HL-60 (cell line): Measurements from ENCODE around the gene COX7A2.

Experiments
- POLR2AphosphoS5 ChIP-seq: IDR thresholded peaks from 2 replicates; pipeline ENCODE4 v1.6.1; 2012; ENCODE audit warnings: low read depth
- TF ChIP-seq, protein P1 (sequence below): IDR thresholded peaks from one replicate; pipeline ENCODE4 v1.5.1; 2011; ENCODE audit warnings: low read length, control low read depth, inconsistent platforms; ENCODE audit not compliant: insufficient read depth
- TF ChIP-seq, protein P2 (sequence below): IDR thresholded peaks from 2 replicates; pipeline ENCODE4 v1.6.1; 2012; ENCODE audit warnings: low read depth; ENCODE audit not compliant: insufficient replicate concordance

DNA sequence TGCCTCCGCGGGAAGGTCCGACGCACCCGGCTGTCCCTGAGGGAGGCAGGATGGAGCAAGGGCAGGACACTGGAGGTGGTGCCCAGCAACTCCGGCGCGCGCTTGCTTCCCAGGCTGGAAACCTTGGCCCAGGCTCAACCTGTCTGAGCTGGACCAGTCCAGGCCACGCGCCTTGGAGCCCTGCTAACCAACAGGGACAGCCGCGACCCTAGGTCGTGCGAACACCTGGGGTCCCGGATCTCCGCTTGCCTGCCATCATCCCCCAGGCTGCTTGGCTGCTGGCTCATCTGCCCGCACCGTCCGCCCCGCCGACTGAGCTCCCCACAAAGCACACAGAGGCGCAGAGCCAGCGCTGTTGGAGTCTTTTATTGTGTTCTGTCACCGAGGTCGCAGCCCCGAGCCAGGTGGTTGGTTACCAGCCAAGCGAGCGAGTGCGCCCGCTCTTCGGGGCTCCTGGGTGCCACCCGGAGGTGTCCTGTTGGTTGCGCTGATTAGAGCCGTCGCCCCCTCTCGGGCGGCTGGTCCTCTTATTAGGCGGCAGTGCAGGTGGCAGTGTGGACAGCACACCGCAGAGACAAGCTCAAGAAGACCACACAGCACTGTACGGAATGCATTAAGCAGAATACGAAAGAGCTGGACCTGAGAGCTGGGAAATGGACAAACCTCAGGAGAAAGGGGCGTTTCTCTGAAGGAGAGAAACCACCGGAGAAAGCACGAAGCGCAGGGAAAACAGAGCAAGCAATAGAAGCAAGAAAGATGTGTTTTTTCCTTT lies 41.5 kb downstream of the COX7A2 start:
- TF ChIP-seq, protein P1, sequence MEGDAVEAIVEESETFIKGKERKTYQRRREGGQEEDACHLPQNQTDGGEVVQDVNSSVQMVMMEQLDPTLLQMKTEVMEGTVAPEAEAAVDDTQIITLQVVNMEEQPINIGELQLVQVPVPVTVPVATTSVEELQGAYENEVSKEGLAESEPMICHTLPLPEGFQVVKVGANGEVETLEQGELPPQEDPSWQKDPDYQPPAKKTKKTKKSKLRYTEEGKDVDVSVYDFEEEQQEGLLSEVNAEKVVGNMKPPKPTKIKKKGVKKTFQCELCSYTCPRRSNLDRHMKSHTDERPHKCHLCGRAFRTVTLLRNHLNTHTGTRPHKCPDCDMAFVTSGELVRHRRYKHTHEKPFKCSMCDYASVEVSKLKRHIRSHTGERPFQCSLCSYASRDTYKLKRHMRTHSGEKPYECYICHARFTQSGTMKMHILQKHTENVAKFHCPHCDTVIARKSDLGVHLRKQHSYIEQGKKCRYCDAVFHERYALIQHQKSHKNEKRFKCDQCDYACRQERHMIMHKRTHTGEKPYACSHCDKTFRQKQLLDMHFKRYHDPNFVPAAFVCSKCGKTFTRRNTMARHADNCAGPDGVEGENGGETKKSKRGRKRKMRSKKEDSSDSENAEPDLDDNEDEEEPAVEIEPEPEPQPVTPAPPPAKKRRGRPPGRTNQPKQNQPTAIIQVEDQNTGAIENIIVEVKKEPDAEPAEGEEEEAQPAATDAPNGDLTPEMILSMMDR = no peak
- no peak for TF ChIP-seq POLR2AphosphoS5
- TF ChIP-seq, protein P2, sequence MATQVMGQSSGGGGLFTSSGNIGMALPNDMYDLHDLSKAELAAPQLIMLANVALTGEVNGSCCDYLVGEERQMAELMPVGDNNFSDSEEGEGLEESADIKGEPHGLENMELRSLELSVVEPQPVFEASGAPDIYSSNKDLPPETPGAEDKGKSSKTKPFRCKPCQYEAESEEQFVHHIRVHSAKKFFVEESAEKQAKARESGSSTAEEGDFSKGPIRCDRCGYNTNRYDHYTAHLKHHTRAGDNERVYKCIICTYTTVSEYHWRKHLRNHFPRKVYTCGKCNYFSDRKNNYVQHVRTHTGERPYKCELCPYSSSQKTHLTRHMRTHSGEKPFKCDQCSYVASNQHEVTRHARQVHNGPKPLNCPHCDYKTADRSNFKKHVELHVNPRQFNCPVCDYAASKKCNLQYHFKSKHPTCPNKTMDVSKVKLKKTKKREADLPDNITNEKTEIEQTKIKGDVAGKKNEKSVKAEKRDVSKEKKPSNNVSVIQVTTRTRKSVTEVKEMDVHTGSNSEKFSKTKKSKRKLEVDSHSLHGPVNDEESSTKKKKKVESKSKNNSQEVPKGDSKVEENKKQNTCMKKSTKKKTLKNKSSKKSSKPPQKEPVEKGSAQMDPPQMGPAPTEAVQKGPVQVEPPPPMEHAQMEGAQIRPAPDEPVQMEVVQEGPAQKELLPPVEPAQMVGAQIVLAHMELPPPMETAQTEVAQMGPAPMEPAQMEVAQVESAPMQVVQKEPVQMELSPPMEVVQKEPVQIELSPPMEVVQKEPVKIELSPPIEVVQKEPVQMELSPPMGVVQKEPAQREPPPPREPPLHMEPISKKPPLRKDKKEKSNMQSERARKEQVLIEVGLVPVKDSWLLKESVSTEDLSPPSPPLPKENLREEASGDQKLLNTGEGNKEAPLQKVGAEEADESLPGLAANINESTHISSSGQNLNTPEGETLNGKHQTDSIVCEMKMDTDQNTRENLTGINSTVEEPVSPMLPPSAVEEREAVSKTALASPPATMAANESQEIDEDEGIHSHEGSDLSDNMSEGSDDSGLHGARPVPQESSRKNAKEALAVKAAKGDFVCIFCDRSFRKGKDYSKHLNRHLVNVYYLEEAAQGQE = no peak
